Activated T-cell treated with anti-CD3 and anti-CD28 coated beads, Interleukin-2, amount 50 U/mL, for 24 hours (primary cell): ENCODE results near the gene IL6.
A peak's percentile ranks its signal among the peaks of the same experiment; 100 is the strongest.
"Not testable (repeated sequence)": the region's sequence is repeated elsewhere in the genome, so short reads cannot be mapped to it uniquely, and the experiment has no call there.

ENCODE experiments used
- DNase-seq: peaks from one replicate; pipeline ENCODE4 v3.0.0-alpha.2; 2020
- H3K27ac Mint-ChIP-seq: 2 replicates; pipeline ENCODE4 v1.8.0; 2020; ENCODE audit warnings: mild to moderate bottlenecking, mixed read lengths
- H3K27me3 Mint-ChIP-seq: 2 replicates; pipeline ENCODE4 v1.8.0; 2020; ENCODE audit warnings: mixed read lengths
- H3K36me3 Mint-ChIP-seq: 2 replicates; pipeline ENCODE4 v1.8.0; 2020; ENCODE audit warnings: low read depth, mixed read lengths
- H3K4me1 Mint-ChIP-seq: 2 replicates; pipeline ENCODE4 v1.8.0; 2020; ENCODE audit warnings: low read depth, mixed read lengths
- H3K4me3 Mint-ChIP-seq: 2 replicates; pipeline ENCODE4 v1.8.0; 2020; ENCODE audit warnings: mild to moderate bottlenecking, moderate library complexity, mixed read lengths
- H3K9me3 Mint-ChIP-seq: 2 replicates; pipeline ENCODE4 v1.8.0; 2020; ENCODE audit warnings: mixed read lengths

IL6 gene

GRCh38 chr7:22726907-22727713, at the start of gene IL6:
Gene IL6, plus strand, starts transcription at chr7:22727200. Its CDS starts 63 bp downstream, at chr7:22727263.
- H3K4me3 Mint-ChIP-seq, result peak within 1 kb of the TSS; percentile 47
- no peak within 1 kb of the TSS for H3K27ac Mint-ChIP-seq
- no peaks in the 10 kb centered on the region for H3K9me3 Mint-ChIP-seq
- peaks cover 23% of the 10 kb centered on the region for H3K4me1 Mint-ChIP-seq
- H3K36me3 Mint-ChIP-seq, result no peaks in the 10 kb centered on the region
- peak; percentile 47 for DNase-seq
- H3K27me3 Mint-ChIP-seq, result peaks cover 56% of the 10 kb centered on the region

GRCh38 chr7:22677263-22677662, 49.7 kb upstream of the IL6 start:
- H3K27ac Mint-ChIP-seq, result peak overlapping the region; percentile 89
- H3K27me3 Mint-ChIP-seq, H3K36me3 Mint-ChIP-seq: not testable (repeated sequence)

GRCh38 chr7:22677680-22678079, 49.3 kb upstream of the IL6 start:
- Mint-ChIP-seq H3K27me3 (no peaks in the 10 kb centered on the region), H3K9me3 (peaks cover 7% of the 10 kb centered on the region), H3K27ac (peak overlapping the region; percentile 89), H3K4me1 (peaks cover 66% of the 10 kb centered on the region), H3K36me3 (no peaks in the 10 kb centered on the region), H3K4me3 (no peak overlapping the region)
- no peak for DNase-seq

More at GRCh38 chr7:22677263-22677662, 49.7 kb upstream of the IL6 start:
- not testable (repeated sequence) for H3K9me3 Mint-ChIP-seq, DNase-seq
- peaks cover 70% of the 10 kb centered on the region for H3K4me1 Mint-ChIP-seq
- peak overlapping the region; percentile 10 for H3K4me3 Mint-ChIP-seq

GRCh38 chr7:22680482-22680911, 46.5 kb upstream of the IL6 start:
- Mint-ChIP-seq H3K27me3 (peaks cover 13% of the 10 kb centered on the region), H3K9me3 (no peaks in the 10 kb centered on the region), H3K36me3 (no peaks in the 10 kb centered on the region), H3K27ac (no peak overlapping the region), H3K4me3 (no peak overlapping the region), H3K4me1 (peaks cover 43% of the 10 kb centered on the region)
- DNase-seq, result no peak

- H3K36me3 Mint-ChIP-seq, result no peaks in the 10 kb centered on the region
- H3K27me3 Mint-ChIP-seq, result peaks cover 13% of the 10 kb centered on the region
- H3K27ac Mint-ChIP-seq, result no peak overlapping the region
- no peaks in the 10 kb centered on the region for H3K9me3 Mint-ChIP-seq
- DNase-seq, result no peak
- H3K4me3 Mint-ChIP-seq, result no peak overlapping the region
- peaks cover 35% of the 10 kb centered on the region for H3K4me1 Mint-ChIP-seq
These were observed 45.7 kb upstream of the IL6 start for GRCh38 chr7:22681312-22681711.

GRCh38 chr7:22681852-22682657, 44.9 kb upstream of the IL6 start:
- peaks cover 13% of the 10 kb centered on the region for H3K27me3 Mint-ChIP-seq
- no peak for DNase-seq
- H3K36me3 Mint-ChIP-seq, result no peaks in the 10 kb centered on the region
- H3K4me3 Mint-ChIP-seq, result no peak overlapping the region
- no peaks in the 10 kb centered on the region for H3K9me3 Mint-ChIP-seq
- peaks cover 27% of the 10 kb centered on the region for H3K4me1 Mint-ChIP-seq
- no peak overlapping the region for H3K27ac Mint-ChIP-seq

- H3K36me3 Mint-ChIP-seq, result no peaks in the 10 kb centered on the region
- H3K27ac Mint-ChIP-seq, result no peak overlapping the region
- no peaks in the 10 kb centered on the region for H3K9me3 Mint-ChIP-seq
- H3K4me3 Mint-ChIP-seq, result no peak overlapping the region
- peaks cover 15% of the 10 kb centered on the region for H3K4me1 Mint-ChIP-seq
- peaks cover 14% of the 10 kb centered on the region for H3K27me3 Mint-ChIP-seq
- no peak for DNase-seq
These were observed 43.6 kb upstream of the IL6 start for GRCh38 chr7:22683379-22683778.

GRCh38 chr7:22686620-22687019, 40.4 kb upstream of the IL6 start:
- peaks cover 8% of the 10 kb centered on the region for H3K4me1 Mint-ChIP-seq
- no peak overlapping the region for H3K27ac Mint-ChIP-seq
- H3K4me3 Mint-ChIP-seq, result no peak overlapping the region
- H3K9me3 Mint-ChIP-seq, result no peaks in the 10 kb centered on the region
- no peak for DNase-seq
- peaks cover 18% of the 10 kb centered on the region for H3K27me3 Mint-ChIP-seq
- no peaks in the 10 kb centered on the region for H3K36me3 Mint-ChIP-seq

GRCh38 chr7:22688084-22688483, 38.9 kb upstream of the IL6 start:
- H3K4me1 Mint-ChIP-seq, result peaks cover 6% of the 10 kb centered on the region
- H3K4me3 Mint-ChIP-seq, result no peak overlapping the region
- peaks cover 18% of the 10 kb centered on the region for H3K27me3 Mint-ChIP-seq
- H3K9me3 Mint-ChIP-seq, result no peaks in the 10 kb centered on the region
- no peak overlapping the region for H3K27ac Mint-ChIP-seq
- no peak for DNase-seq
- no peaks in the 10 kb centered on the region for H3K36me3 Mint-ChIP-seq

GRCh38 chr7:22688934-22689333, 38.1 kb upstream of the IL6 start:
- not testable (repeated sequence) for H3K27ac Mint-ChIP-seq

GRCh38 chr7:22694597-22695207, 32.3 kb upstream of the IL6 start:
- Mint-ChIP-seq H3K4me3 (no peak overlapping the region), H3K27ac (no peak overlapping the region), H3K36me3 (no peaks in the 10 kb centered on the region), H3K9me3 (no peaks in the 10 kb centered on the region), H3K4me1 (peaks cover 57% of the 10 kb centered on the region), H3K27me3 (peaks cover 4% of the 10 kb centered on the region)
- DNase-seq, result no peak

More at GRCh38 chr7:22688934-22689333, 38.1 kb upstream of the IL6 start:
- not testable (repeated sequence) for H3K9me3 Mint-ChIP-seq, H3K36me3 Mint-ChIP-seq, H3K4me3 Mint-ChIP-seq, H3K4me1 Mint-ChIP-seq, DNase-seq
- peaks cover 11% of the 10 kb centered on the region for H3K27me3 Mint-ChIP-seq

GRCh38 chr7:22695476-22696132, 31.4 kb upstream of the IL6 start:
- H3K4me1 Mint-ChIP-seq, result peaks cover 62% of the 10 kb centered on the region
- DNase-seq, result no peak
- peaks cover 3% of the 10 kb centered on the region for H3K27me3 Mint-ChIP-seq
- H3K27ac Mint-ChIP-seq, result no peak overlapping the region
- H3K36me3 Mint-ChIP-seq, result no peaks in the 10 kb centered on the region
- H3K4me3 Mint-ChIP-seq, result no peak overlapping the region
- H3K9me3 Mint-ChIP-seq, result no peaks in the 10 kb centered on the region

- Mint-ChIP-seq H3K4me1 (peaks cover 66% of the 10 kb centered on the region), H3K4me3 (no peak overlapping the region), H3K36me3 (no peaks in the 10 kb centered on the region), H3K27ac (peak overlapping the region; percentile 56), H3K27me3 (no peaks in the 10 kb centered on the region), H3K9me3 (no peaks in the 10 kb centered on the region)
- DNase-seq, result no peak
These were observed 30.3 kb upstream of the IL6 start for GRCh38 chr7:22696541-22697228.
